Smooth muscle cell (in vitro differentiated cells): Measurements from ENCODE around the gene SORL1-AS1.

Experiments
- DNase-seq: peaks from one replicate; lab custom pipeline; 2025; ENCODE audit not compliant: unreplicated experiment; lab: John Stamatoyannopoulos, UW
- H2AFZ ChIP-seq: fragments of 200-600 bp; sonication (generic); 2 replicates; pipeline ENCODE4 v1.6.0; 2016; ENCODE audit warnings: antibody characterized with exemption, low read depth, mild to moderate bottlenecking
- H3F3A ChIP-seq: fragments of 200-600 bp; sonication (generic); 2 replicates; pipeline ENCODE4 v1.6.0; 2017; ENCODE audit warnings: antibody characterized with exemption, low read depth
- H3K27ac ChIP-seq: fragments of 200-600 bp; sonication (generic); 2 replicates; pipeline ENCODE4 v1.5.1; 2016; ENCODE audit warnings: low read depth, mild to moderate bottlenecking
- H3K27me3 ChIP-seq: fragments of 200-600 bp; sonication (generic); 2 replicates; pipeline ENCODE4 v1.6.1; 2016; ENCODE audit warnings: low read depth, mild to moderate bottlenecking
- H3K36me3 ChIP-seq: fragments of 200-600 bp; sonication (generic); 2 replicates; pipeline ENCODE4 v1.5.1; 2016; ENCODE audit warnings: low read depth
- H3K4me1 ChIP-seq: fragments of 200-600 bp; sonication (generic); 2 replicates; pipeline ENCODE4 v1.5.1; 2016; ENCODE audit warnings: low read depth
- H3K4me2 ChIP-seq: fragments of 200-600 bp; sonication (generic); 2 replicates; pipeline ENCODE4 v1.6.0; 2016; ENCODE audit warnings: mild to moderate bottlenecking
- H3K4me3 ChIP-seq: fragments of 200-600 bp; sonication (generic); 2 replicates; pipeline ENCODE4 v1.5.1; 2016; ENCODE audit warnings: mild to moderate bottlenecking
- H3K79me2 ChIP-seq: fragments of 200-600 bp; sonication (generic); 2 replicates; pipeline ENCODE4 v1.6.0; 2016; ENCODE audit warnings: low read depth, mild to moderate bottlenecking
- H3K9ac ChIP-seq: fragments of 200-600 bp; sonication (generic); 2 replicates; pipeline ENCODE4 v1.6.0; 2016; ENCODE audit warnings: low read depth
- H3K9me3 ChIP-seq: fragments of 200-600 bp; sonication (generic); replicated peaks from 2 replicates; pipeline ENCODE4 v1.5.1; 2016; ENCODE audit warnings: low read depth
- H4K20me1 ChIP-seq: fragments of 200-600 bp; sonication (generic); 2 replicates; pipeline ENCODE4 v1.6.0; 2016; ENCODE audit warnings: low read depth
- WGBS: methylation state at CpG from one replicate; pipeline ENCODE4 v1.1.7; 2016; ENCODE audit warnings: low lambda C conversion rate; 5-methylcytosine and 5-hydroxymethylcytosine counted together
- TF ChIP-seq, protein P1 (sequence below): fragments of 200-600 bp; sonication (generic); IDR thresholded peaks from 2 replicates; pipeline ENCODE4 v1.5.1; 2017; ENCODE audit warnings: borderline replicate concordance, mild to moderate bottlenecking, antibody characterized with exemption; ENCODE audit not compliant: insufficient read depth, poor library complexity, severe bottlenecking

Gene SORL1-AS1

DNA sequence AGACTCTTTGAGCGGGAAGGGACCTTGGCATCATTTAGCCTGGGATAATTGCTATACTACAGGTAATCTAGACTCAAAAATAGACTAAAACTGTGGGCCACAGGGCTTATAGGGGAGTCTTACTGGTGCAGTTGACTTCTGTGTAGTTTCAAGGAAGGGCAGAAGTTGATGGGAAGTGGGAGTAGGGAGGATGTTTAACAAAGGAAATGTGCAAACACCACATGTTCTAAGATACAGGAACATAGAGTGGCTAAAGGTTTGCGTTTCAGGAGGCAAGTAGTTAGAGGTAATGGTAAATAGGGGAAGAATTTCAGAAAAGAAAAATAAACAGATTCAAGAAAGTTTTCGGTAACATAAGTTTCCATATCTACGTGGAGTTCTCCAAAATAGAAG lies 15.1 kb downstream of the SORL1-AS1 start:
- H3K36me3 ChIP-seq = no peaks in the 10 kb centered on the region
- H3K4me2 ChIP-seq = no peak overlapping the region
- H2AFZ ChIP-seq = no peak overlapping the region
- TF ChIP-seq, protein P1, sequence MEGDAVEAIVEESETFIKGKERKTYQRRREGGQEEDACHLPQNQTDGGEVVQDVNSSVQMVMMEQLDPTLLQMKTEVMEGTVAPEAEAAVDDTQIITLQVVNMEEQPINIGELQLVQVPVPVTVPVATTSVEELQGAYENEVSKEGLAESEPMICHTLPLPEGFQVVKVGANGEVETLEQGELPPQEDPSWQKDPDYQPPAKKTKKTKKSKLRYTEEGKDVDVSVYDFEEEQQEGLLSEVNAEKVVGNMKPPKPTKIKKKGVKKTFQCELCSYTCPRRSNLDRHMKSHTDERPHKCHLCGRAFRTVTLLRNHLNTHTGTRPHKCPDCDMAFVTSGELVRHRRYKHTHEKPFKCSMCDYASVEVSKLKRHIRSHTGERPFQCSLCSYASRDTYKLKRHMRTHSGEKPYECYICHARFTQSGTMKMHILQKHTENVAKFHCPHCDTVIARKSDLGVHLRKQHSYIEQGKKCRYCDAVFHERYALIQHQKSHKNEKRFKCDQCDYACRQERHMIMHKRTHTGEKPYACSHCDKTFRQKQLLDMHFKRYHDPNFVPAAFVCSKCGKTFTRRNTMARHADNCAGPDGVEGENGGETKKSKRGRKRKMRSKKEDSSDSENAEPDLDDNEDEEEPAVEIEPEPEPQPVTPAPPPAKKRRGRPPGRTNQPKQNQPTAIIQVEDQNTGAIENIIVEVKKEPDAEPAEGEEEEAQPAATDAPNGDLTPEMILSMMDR = no peak
- no peak overlapping the region for H3K4me3 ChIP-seq
- no peak for DNase-seq
- H3K27me3 ChIP-seq = peaks cover 7% of the 10 kb centered on the region
- H3K79me2 ChIP-seq = no peaks in the 10 kb centered on the region
- H3K9me3 ChIP-seq = no peaks in the 10 kb centered on the region
- no peaks in the 10 kb centered on the region for H3F3A ChIP-seq
- no peaks in the 10 kb centered on the region for H3K4me1 ChIP-seq
- H4K20me1 ChIP-seq = no peaks in the 10 kb centered on the region
- H3K27ac ChIP-seq = no peak overlapping the region
- WGBS = 97% methylated on average over 4 of the region's 4 CpGs
- H3K9ac ChIP-seq = no peak overlapping the region

DNA sequence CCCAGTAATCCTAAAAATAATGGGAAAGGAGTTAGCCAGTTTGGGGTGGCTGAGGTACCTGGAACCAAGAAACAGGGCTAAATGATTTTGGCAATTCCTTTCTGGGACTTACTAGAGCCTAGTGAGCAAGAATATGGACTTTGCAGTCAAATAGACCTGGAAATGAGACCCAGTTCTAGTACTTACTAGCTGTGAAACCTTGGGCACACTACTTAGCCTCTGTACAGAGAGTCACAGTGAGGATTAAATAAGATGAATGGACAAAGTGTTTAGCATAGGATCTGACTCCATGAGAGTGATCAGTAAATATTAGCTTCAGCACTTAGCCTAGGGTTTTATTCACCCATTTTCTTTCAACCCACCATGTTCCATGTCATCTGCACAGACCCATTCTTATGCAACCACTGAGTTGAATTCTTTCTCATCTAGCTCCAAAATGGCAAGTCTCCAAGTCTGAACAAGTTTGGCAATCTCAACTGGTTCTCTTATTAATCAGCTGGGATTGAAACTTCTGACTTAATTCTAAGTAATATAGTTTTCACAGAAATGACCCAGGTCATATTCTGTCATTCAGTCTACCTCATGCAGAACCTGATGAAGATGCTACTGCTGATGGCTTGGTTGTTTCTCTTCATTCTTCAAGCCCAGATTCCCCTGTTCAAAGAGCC lies 15.6 kb downstream of the SORL1-AS1 start:
- TF ChIP-seq, protein P1 = no peak
- no peak for DNase-seq
- H3K9me3 ChIP-seq = no peaks in the 10 kb centered on the region

DNA sequence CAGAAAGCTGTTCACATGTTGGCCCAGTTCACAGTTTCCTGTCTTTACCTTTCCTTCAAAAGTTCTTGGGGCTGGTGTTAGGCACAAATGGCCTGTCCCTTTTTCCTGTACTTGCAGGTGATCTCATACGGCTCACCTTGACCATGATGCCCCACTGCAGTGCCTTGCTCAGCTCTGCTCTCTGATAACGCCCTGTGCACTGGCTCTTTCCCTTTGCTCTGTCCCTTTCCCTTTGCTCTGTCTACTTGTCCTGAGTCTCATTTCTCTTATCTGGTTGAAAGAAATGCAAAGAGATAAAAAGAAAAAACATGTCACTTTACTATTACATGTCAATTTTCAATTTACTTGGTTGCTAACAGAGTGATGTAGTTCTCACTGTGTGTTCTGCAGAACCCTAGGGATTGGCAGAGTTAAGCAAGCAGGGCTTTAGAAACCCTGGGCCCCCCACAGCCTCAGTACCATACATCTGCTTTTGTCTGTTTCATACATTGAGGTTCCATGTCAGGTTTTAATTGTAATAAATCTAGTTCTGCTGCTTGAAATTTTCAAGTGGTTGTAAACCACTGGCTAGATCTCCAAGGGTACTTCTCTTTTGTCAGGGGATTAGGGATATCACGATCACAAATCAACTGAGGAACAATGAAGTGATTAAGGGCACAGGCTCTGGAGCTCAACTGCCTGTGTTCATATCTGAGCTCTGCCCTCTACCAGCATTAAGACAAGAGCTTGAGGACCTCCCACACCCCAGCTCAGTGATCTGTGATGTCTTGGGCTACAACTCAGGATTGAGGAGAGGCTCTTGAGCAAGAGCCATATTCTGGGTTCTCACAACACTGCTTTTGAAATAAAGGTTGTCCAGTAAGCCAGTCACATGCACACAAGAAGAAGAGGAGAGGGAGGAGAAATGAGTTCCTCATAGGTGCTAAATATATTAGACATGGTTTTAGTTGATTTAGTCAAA lies 16.9 kb downstream of the SORL1-AS1 start:
- Histone ChIP-seq H3K9ac (no peak overlapping the region), H3K27ac (no peak overlapping the region), H3K27me3 (peaks cover 7% of the 10 kb centered on the region)

More for the DNA sequence above, 15.6 kb downstream of the SORL1-AS1 start:
- Histone ChIP-seq H3K4me1 (no peaks in the 10 kb centered on the region), H3K4me2 (no peak overlapping the region), H4K20me1 (no peaks in the 10 kb centered on the region), H3K79me2 (no peaks in the 10 kb centered on the region), H2AFZ (no peak overlapping the region), H3K27ac (no peak overlapping the region), H3K4me3 (no peak overlapping the region), H3K36me3 (no peaks in the 10 kb centered on the region), H3K27me3 (peaks cover 7% of the 10 kb centered on the region), H3K9ac (no peak overlapping the region), H3F3A (no peaks in the 10 kb centered on the region)

More for the DNA sequence above, 16.9 kb downstream of the SORL1-AS1 start:
- WGBS = 75% methylated on average over 3 of the region's 3 CpGs
- Histone ChIP-seq H3K79me2 (no peaks in the 10 kb centered on the region), H4K20me1 (no peaks in the 10 kb centered on the region), H3K4me2 (no peak overlapping the region), H2AFZ (no peak overlapping the region), H3K36me3 (no peaks in the 10 kb centered on the region), H3K4me3 (no peak overlapping the region), H3K4me1 (no peaks in the 10 kb centered on the region), H3K9me3 (no peaks in the 10 kb centered on the region), H3F3A (no peaks in the 10 kb centered on the region)
- no peak for DNase-seq
- TF ChIP-seq, protein P1 = no peak
